HL-60/S4 treated with phorbol 12-myristate 13-acetate at 8.2 ng/mL for 4 days and 3 days (cell line): ENCODE measurements around the gene ABHD6.
"Not testable (repeated sequence)": the region's sequence is repeated elsewhere in the genome, so short reads cannot be mapped to it uniquely, and the experiment has no call there.

Experiments used
- in situ Hi-C: fragments of 300-500 bp; cut with MboI; formaldehyde crosslinking; loops from 2 replicates; pipeline ENCODE4 v1.15.0; 2022; ENCODE audit warnings: low sequenced_read_pairs

Gene ABHD6

GRCh38 chr3:58241306-58242044 lies 3.9 kb downstream of the ABHD6 start:
- in situ Hi-C loops, result no loop called here

GRCh38 chr3:58242340-58242739 lies 4.7 kb downstream of the ABHD6 start:
- in situ Hi-C loops, result no loop called here

GRCh38 chr3:58242860-58243259 lies 5.3 kb downstream of the ABHD6 start:
- in situ Hi-C loops, result not testable (repeated sequence)

- in situ Hi-C loops, result no loop called here
Observed at GRCh38 chr3:58243976-58244585, 6.5 kb downstream of the ABHD6 start.

- in situ Hi-C loops, result no loop called here
Observed at GRCh38 chr3:58246148-58247047, 8.8 kb downstream of the ABHD6 start.

- in situ Hi-C loops, result no loop called here
Observed at GRCh38 chr3:58249358-58250092, 11.9 kb downstream of the ABHD6 start.

GRCh38 chr3:58250093-58250707 lies 12.6 kb downstream of the ABHD6 start:
- in situ Hi-C loops, result no loop called here

- in situ Hi-C loops, result no loop called here
Observed at GRCh38 chr3:58251631-58252035, 14.0 kb downstream of the ABHD6 start.

GRCh38 chr3:58254144-58254543 lies 16.6 kb downstream of the ABHD6 start:
- in situ Hi-C loops, result no loop called here

GRCh38 chr3:58256061-58256460 lies 18.5 kb downstream of the ABHD6 start:
- in situ Hi-C loops, result no loop called here

GRCh38 chr3:58256511-58256910 lies 18.9 kb downstream of the ABHD6 start:
- in situ Hi-C loops, result no loop called here

- in situ Hi-C loops, result no loop called here
Observed at GRCh38 chr3:58258392-58259055, 20.9 kb downstream of the ABHD6 start.

- in situ Hi-C loops, result no loop called here
Observed at GRCh38 chr3:58260261-58260731, 22.7 kb downstream of the ABHD6 start.

- in situ Hi-C loops, result no loop called here
Observed at GRCh38 chr3:58260733-58261132, 23.1 kb downstream of the ABHD6 start.

- in situ Hi-C loops, result no loop called here
Observed at GRCh38 chr3:58261954-58262666, 24.5 kb downstream of the ABHD6 start.

- in situ Hi-C loops, result no loop called here
Observed at GRCh38 chr3:58266577-58266976, 29.0 kb downstream of the ABHD6 start.

- in situ Hi-C loops, result not testable (repeated sequence)
Observed at GRCh38 chr3:58267543-58267942, 30.0 kb downstream of the ABHD6 start.

- in situ Hi-C loops, result no loop called here
Observed at GRCh38 chr3:58269356-58269755, 31.8 kb downstream of the ABHD6 start.

GRCh38 chr3:58270485-58270884 lies 32.9 kb downstream of the ABHD6 start:
- in situ Hi-C loops, result no loop called here
